Stimulated activated CD8-positive, alpha-beta memory T cell treated with anti-CD3 and anti-CD28 coated beads, Interleukin-2, amount 100 ng/mL, for 48 hours (primary cell): ENCODE measurements around the gene NUP214.
"Not testable (repeated sequence)": the region's sequence is repeated elsewhere in the genome, so short reads cannot be mapped to it uniquely, and the experiment has no call there.

Experiments
- DNase-seq, 2 donors: peaks; one replicate each; pipeline ENCODE4 v3.0.0-alpha.2; 2020; ENCODE audit warnings: low read depth in 2 of 2

The NUP214 gene

GRCh38 chr9:131259432-131259898 is 134.1 kb downstream of the NUP214 start:
- DNase-seq = no peak

- DNase-seq = no peak
These were observed 134.7 kb downstream of the NUP214 start for GRCh38 chr9:131259916-131260597.

- DNase-seq = no peak
These were observed 135.5 kb downstream of the NUP214 start for GRCh38 chr9:131260751-131261452.

GRCh38 chr9:131262327-131263032 is 137.1 kb downstream of the NUP214 start:
- no peak for DNase-seq

- not testable (repeated sequence) for DNase-seq
These were observed 137.6 kb downstream of the NUP214 start for GRCh38 chr9:131263033-131263343.

- no peak for DNase-seq
These were observed 138.3 kb downstream of the NUP214 start for GRCh38 chr9:131263701-131264100.

GRCh38 chr9:131264231-131264630 is 138.8 kb downstream of the NUP214 start:
- no peak for DNase-seq

GRCh38 chr9:131266266-131267229 is 141.2 kb downstream of the NUP214 start:
- peak in 1 of 2 donors; percentile 32 for DNase-seq

GRCh38 chr9:131270171-131271015 is 145.0 kb downstream of the NUP214 start:
- DNase-seq = peak in 1 of 2 donors; percentile 49

GRCh38 chr9:131271016-131271273 is 145.6 kb downstream of the NUP214 start:
- not testable (repeated sequence) for DNase-seq

- DNase-seq = no peak
These were observed 146.1 kb downstream of the NUP214 start for GRCh38 chr9:131271506-131271931.

GRCh38 chr9:131272212-131272611 is 146.8 kb downstream of the NUP214 start:
- no peak for DNase-seq

- DNase-seq = no peak
These were observed 147.9 kb downstream of the NUP214 start for GRCh38 chr9:131273146-131273855.

- no peak for DNase-seq
These were observed 148.7 kb downstream of the NUP214 start for GRCh38 chr9:131273856-131274673.

- DNase-seq = no peak
These were observed 149.4 kb downstream of the NUP214 start for GRCh38 chr9:131274674-131275331.

- no peak for DNase-seq
These were observed 150.1 kb downstream of the NUP214 start for GRCh38 chr9:131275332-131276093.

GRCh38 chr9:131276094-131276888 is 150.9 kb downstream of the NUP214 start, which contains the start of gene FAM78A:
FAM78A (minus strand) TSS chr9:131276510; CDS start chr9:131276179, 331 bp downstream.
- DNase-seq = peak in 1 of 2 donors; percentile 37
